ENCODE measurements around the gene SYTL2. TPM values are rescaled to one million over a fixed set of nuclear protein-coding genes. Genes with fewer than 3 reads are reported as not detected.
A peak's percentile ranks its signal among the peaks of the same experiment; 100 is the strongest.
"Not testable (repeated sequence)": the region's sequence is repeated elsewhere in the genome, so short reads cannot be mapped to it uniquely, and the experiment has no call there.

Gene SYTL2
- total RNA-seq, 2 donors from 2014 or later: 28.3 to 55.3 TPM

- no peak overlapping the region for H3K27ac ChIP-seq
- DNase-seq: no peak
- H3K9me3 ChIP-seq: no peaks in the 10 kb centered on the region
- no peaks in the 10 kb centered on the region for H3K27me3 ChIP-seq
- 64 to 81% methylated on average over 1 of the region's 1 CpG for WGBS, 2 donors
- H3K4me1 ChIP-seq: peaks cover 7% of the 10 kb centered on the region
- intact Hi-C loops (cut with DNase I): no loop called here
- H3K4me3 ChIP-seq: no peak overlapping the region
- no peak for TF ChIP-seq POLR2A (IDR thresholded peaks at IDR 0.05)
- no peak for TF ChIP-seq CTCF (IDR thresholded peaks at IDR 0.05)
- no peaks in the 10 kb centered on the region for H3K36me3 ChIP-seq (replicated peaks in 1 of 2; ENCODE audit: insufficient read depth in 1 of 2, low read depth in 2 of 2)
- ATAC-seq: no peak
Measured at GRCh38 chr11:85787168-85787567, 23.8 kb downstream of the SYTL2 start.

- intact Hi-C loops (cut with DNase I): no loop called here
- Histone ChIP-seq H3K27me3 (no peaks in the 10 kb centered on the region), H3K4me3 (no peak overlapping the region), H3K9me3 (no peaks in the 10 kb centered on the region), H3K27ac (no peak overlapping the region), H3K4me1 (peaks cover 7% of the 10 kb centered on the region), H3K36me3 (replicated peaks in 1 of 2; ENCODE audit: insufficient read depth in 1 of 2, low read depth in 2 of 2) (no peaks in the 10 kb centered on the region)
- TF ChIP-seq CTCF (IDR thresholded peaks at IDR 0.05) (no peak), POLR2A (IDR thresholded peaks at IDR 0.05) (no peak)
- no peak for DNase-seq
- ATAC-seq: no peak
- WGBS, 2 donors: 82 to 89% methylated on average over 6 of the region's 6 CpGs
Measured at GRCh38 chr11:85784480-85785265, 26.3 kb downstream of the SYTL2 start.

- WGBS, 2 donors: 9 to 13% methylated on average over 1 of the region's 1 CpG
- ATAC-seq (peak; percentile 35), DNase-seq (peak in 3 of 4 donors; percentile 14 to 25 (median 22))
- intact Hi-C loops (cut with DNase I): no loop called here
- H3K9me3 ChIP-seq: no peaks in the 10 kb centered on the region
- peaks cover 7% of the 10 kb centered on the region for H3K4me1 ChIP-seq
- H3K27ac ChIP-seq: no peak overlapping the region
- no peaks in the 10 kb centered on the region for H3K27me3 ChIP-seq
- TF ChIP-seq POLR2A (IDR thresholded peaks at IDR 0.05) (no peak), CTCF (IDR thresholded peaks at IDR 0.05) (no peak)
- H3K4me3 ChIP-seq: no peak overlapping the region
- no peaks in the 10 kb centered on the region for H3K36me3 ChIP-seq (replicated peaks in 1 of 2; ENCODE audit: insufficient read depth in 1 of 2, low read depth in 2 of 2)
Measured at GRCh38 chr11:85783758-85784157, 27.2 kb downstream of the SYTL2 start.

GRCh38 chr11:85780780-85781517 is 30.0 kb downstream of the SYTL2 start:
- H3K4me1 ChIP-seq; H3K9me3 ChIP-seq; H3K36me3 ChIP-seq (replicated peaks in 1 of 2; ENCODE audit: insufficient read depth in 1 of 2, low read depth in 2 of 2); H3K27me3 ChIP-seq; ATAC-seq; H3K27ac ChIP-seq; intact Hi-C loops (cut with DNase I); DNase-seq; H3K4me3 ChIP-seq: not testable (repeated sequence)
- 87 to 95% methylated on average over 3 of the region's 3 CpGs for WGBS, 2 donors

GRCh38 chr11:85779956-85780640 is 30.8 kb downstream of the SYTL2 start:
- H3K4me1 ChIP-seq: peaks cover 2% of the 10 kb centered on the region
- no peak overlapping the region for H3K4me3 ChIP-seq
- H3K27ac ChIP-seq: no peak overlapping the region
- TF ChIP-seq CTCF (IDR thresholded peaks at IDR 0.05) (no peak), POLR2A (IDR thresholded peaks at IDR 0.05) (no peak)
- H3K27me3 ChIP-seq: no peaks in the 10 kb centered on the region
- no peak for ATAC-seq
- H3K36me3 ChIP-seq (replicated peaks in 1 of 2; ENCODE audit: insufficient read depth in 1 of 2, low read depth in 2 of 2): no peaks in the 10 kb centered on the region
- intact Hi-C loops (cut with DNase I): no loop called here
- 79 to 89% methylated on average over 3 of the region's 3 CpGs for WGBS, 2 donors
- H3K9me3 ChIP-seq: no peaks in the 10 kb centered on the region
- no peak for DNase-seq

- intact Hi-C loops (cut with DNase I): not testable (repeated sequence)
- 60 to 91% methylated on average over 1 to 3 of the region's 3 CpGs for WGBS, 2 donors
Measured at GRCh38 chr11:85777603-85777972, 33.4 kb downstream of the SYTL2 start.

More at GRCh38 chr11:85777603-85777972, 33.4 kb downstream of the SYTL2 start:
- not testable (repeated sequence) for H3K36me3 ChIP-seq (replicated peaks in 1 of 2; ENCODE audit: insufficient read depth in 1 of 2, low read depth in 2 of 2); H3K27me3 ChIP-seq; DNase-seq; H3K27ac ChIP-seq; H3K4me3 ChIP-seq; H3K4me1 ChIP-seq; ATAC-seq; H3K9me3 ChIP-seq
